Ovary (tissue), 9 donors: ENCODE data around the gene ANKRD18A. TPM values are rescaled to one million over a fixed set of nuclear protein-coding genes. Genes with fewer than 3 reads are reported as not detected.
"Not testable (repeated sequence)": the region's sequence is repeated elsewhere in the genome, so short reads cannot be mapped to it uniquely, and the experiment has no call there.

Source experiments
- DNase-seq, 5 donors: peaks; one replicate each; pipeline ENCODE4 v3.0.0-alpha.2; 2019 to 2020
- H3K27ac ChIP-seq, 2 donors: fragments of 200-600 bp; one replicate each; pipeline versions ENCODE4 v1.5.1 to v1.8.0; 2019 to 2022
- H3K27me3 ChIP-seq: fragments of 200-600 bp; one replicate; pipeline ENCODE4 v1.8.0; 2022
- H3K36me3 ChIP-seq: fragments of 200-600 bp; sonication (generic); one replicate; pipeline ENCODE4 v1.5.1; 2019
- H3K4me1 ChIP-seq: one replicate; pipeline ENCODE4 v1.8.1; 2013; ENCODE audit warnings: mild to moderate bottlenecking, moderate library complexity; ENCODE audit not compliant: insufficient read depth
- H3K4me3 ChIP-seq: fragments of 200-600 bp; sonication (generic); one replicate; pipeline ENCODE4 v1.5.1; 2017
- H3K9me3 ChIP-seq, 2 donors: fragments of 200-600 bp in 1 of 2; sonication (generic) in 1 of 2; one replicate each; pipeline versions ENCODE4 v1.5.1 to v1.8.1; 2013 to 2019; ENCODE audit warnings: mild to moderate bottlenecking in 1 of 2, moderate library complexity in 1 of 2
- EP300 ChIP-seq: sonication (generic); formaldehyde crosslinking; IDR thresholded peaks from one replicate; pipeline ENCODE4 v1.6.1; 2017; ENCODE audit warnings: antibody characterized with exemption
- POLR2A ChIP-seq: fragments of 450-650 bp; IDR thresholded peaks from one replicate; pipeline ENCODE4 v1.6.1; 2017; ENCODE audit warnings: antibody characterized with exemption, mild to moderate bottlenecking, moderate library complexity
- WGBS, 3 donors: extraction: QIAGEN DNeasy Blood & Tissue Kit in 1 of 3; methylation state at CpG; one replicate each; pipeline versions ENCODE4 v1.1.5 to v1.1.7; 2013 to 2017; 5-methylcytosine and 5-hydroxymethylcytosine counted together
- intact Hi-C, 4 donors: fragments of 100-400 bp; cut with DNase I; formaldehyde crosslinking; loops; one replicate each; pipeline versions ENCODE4 v1.11.0 to v1.15.1; 2022 to 2023
- polyA plus RNA-seq, 2 donors: library from polyadenylated mRNA; stranded (reverse); fragments of 200-250 nt in 1 of 2; fragments of 350-450 nt in 1 of 2; fragmentation: Illumina TruSeq in 1 of 2; extraction: RNeasy Lipid Tissue Mini Kit (QIAGEN cat#74804) in 1 of 2; gene quantifications; one replicate each; pipeline ENCODE4 v1.2.3, GENCODE V29; 2013 to 2014
- total RNA-seq, 7 donors: library from RNA; depleted of rRNA in 2 of 7; stranded (reverse); fragments of >200 nt in 2 of 7; fragmentation: NEBNext Ultra II Directional in 3 of 7; extraction: Animal tissue kit (Norgen Biotek cat#: 25700) in 3 of 7; gene quantifications; one replicate each; pipeline versions ENCODE4 v1.1.0 to v1.2.4, GENCODE V29; 2016 to 2023
- TF ChIP-seq, protein P1 (sequence below), 3 donors: fragments of 450-650 bp in 2 of 3; fragments of 200-600 bp in 1 of 3; IDR thresholded peaks; one replicate each; pipeline versions ENCODE4 v1.5.1 to v1.8.0; 2016 to 2022; ENCODE audit warnings: antibody characterized with exemption in 3 of 3, mild to moderate bottlenecking in 1 of 3
- donor health status: DM: no; HTN: no; CAD: no; lungs with moderate emphysema.
- donor health status: DM: no; HTN: no; CAD: no.
- donor health status: Bipolar disorder and iron deficiency.
- donor health status: DM: yes; HTN: yes; CAD: no.
- donor health status: DM: no; HTN: no; CAD: no.
- donor health status: DM: yes; HTN: yes; CAD: no.

The ANKRD18A gene
- total and polyA plus RNA-seq, 9 donors, result 0.06 to 2.3 (median 0.37) TPM; not detected in 1

DNA sequence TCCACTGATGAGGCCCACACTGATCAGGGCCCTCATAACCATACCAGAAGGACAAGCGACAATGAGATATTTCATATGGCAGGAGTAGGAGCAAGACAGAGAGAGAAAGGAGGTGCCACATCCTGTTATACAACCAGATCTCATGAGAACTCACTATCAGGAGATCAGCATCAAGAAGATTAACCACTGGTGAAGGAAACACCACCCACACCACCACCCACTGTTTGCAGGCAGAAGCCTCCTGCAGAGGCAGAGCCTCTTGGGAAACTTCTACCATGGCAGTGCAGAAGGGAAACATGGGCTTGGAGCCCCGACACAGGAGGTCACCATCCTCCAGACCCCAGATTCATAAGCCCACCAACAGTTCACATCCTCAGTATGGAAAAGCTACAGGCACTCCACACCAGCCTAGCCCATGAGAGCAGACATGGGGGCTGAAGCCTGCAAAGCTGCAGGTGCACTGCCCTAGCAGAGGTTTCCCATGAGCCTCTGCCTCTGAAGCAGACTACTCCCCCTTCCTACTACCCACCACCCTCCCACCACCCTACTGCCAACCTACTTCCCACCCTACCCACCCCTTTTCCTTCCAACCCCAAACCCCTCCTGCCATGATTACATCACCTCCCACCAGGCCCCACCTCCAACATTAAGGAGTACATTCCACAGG is 73.8 kb downstream of the ANKRD18A start:
- 47 to 100% (median 100%) methylated on average over 1 to 2 of the region's 2 CpGs for WGBS, 3 donors
- H3K27me3 ChIP-seq, H3K4me1 ChIP-seq, intact Hi-C loops, H3K27ac ChIP-seq, DNase-seq, H3K36me3 ChIP-seq, H3K4me3 ChIP-seq, H3K9me3 ChIP-seq: not testable (repeated sequence)

DNA sequence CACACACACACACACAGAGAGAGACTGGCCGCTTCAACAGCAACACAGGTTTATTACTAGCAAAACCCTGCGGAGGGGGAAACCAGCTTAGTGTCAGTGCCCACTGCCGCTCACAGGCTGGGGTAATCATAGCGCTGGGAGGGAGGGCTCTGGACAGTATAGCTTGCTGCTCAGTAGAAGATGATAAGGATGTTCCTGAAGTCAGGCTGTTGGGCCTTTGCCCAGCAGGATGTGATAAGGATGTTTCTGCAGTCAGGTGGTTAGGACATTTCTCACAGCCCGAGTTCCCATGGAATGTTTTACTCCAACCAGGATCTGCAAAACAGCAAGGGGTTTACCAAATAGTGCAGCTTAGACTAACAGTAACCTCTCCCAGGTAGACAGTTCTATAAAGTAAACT is 79.9 kb downstream of the ANKRD18A start:
- H3K27me3 ChIP-seq, H3K9me3 ChIP-seq, H3K4me1 ChIP-seq, H3K36me3 ChIP-seq, intact Hi-C loops, H3K4me3 ChIP-seq, H3K27ac ChIP-seq: not testable (repeated sequence)
- DNase-seq, result peak in 3 of 5 donors; percentile 20 to 72 (median 25)
- whole genome bisulfite sequencing, 3 donors, result 0 to 14% (median 2%) methylated on average over 5 of the region's 5 CpGs

DNA sequence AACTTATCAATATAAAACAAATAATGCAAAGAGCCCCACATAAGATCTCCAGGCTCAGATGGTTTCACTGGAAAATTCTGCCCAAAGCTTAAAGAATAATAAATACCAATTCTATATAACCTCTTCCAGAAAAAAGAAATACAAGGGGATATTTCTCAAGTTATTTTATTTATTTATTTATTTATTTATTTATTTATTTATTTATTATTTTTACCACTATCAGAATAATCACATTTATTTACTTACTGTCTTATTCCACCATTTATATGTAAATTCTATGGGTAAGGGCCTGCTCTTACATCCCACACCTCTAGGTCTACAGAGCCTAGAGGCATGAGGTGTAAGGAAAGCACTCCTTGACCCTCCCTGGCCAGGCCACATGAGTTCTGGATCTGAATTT is 91.1 kb downstream of the ANKRD18A start:
- Histone ChIP-seq H3K4me3 (no peak overlapping the region), H3K36me3 (no peaks in the 10 kb centered on the region), H3K4me1 (no peaks in the 10 kb centered on the region), H3K9me3 (peaks cover 0 to 3% of the 10 kb centered on the region in 2 donors), H3K27ac (no peak overlapping the region), H3K27me3 (no peaks in the 10 kb centered on the region)
- intact Hi-C loops, result no loop called here
- no peak for DNase-seq
- TF ChIP-seq POLR2A (no peak), EP300 (no peak)
- TF ChIP-seq, protein P1, sequence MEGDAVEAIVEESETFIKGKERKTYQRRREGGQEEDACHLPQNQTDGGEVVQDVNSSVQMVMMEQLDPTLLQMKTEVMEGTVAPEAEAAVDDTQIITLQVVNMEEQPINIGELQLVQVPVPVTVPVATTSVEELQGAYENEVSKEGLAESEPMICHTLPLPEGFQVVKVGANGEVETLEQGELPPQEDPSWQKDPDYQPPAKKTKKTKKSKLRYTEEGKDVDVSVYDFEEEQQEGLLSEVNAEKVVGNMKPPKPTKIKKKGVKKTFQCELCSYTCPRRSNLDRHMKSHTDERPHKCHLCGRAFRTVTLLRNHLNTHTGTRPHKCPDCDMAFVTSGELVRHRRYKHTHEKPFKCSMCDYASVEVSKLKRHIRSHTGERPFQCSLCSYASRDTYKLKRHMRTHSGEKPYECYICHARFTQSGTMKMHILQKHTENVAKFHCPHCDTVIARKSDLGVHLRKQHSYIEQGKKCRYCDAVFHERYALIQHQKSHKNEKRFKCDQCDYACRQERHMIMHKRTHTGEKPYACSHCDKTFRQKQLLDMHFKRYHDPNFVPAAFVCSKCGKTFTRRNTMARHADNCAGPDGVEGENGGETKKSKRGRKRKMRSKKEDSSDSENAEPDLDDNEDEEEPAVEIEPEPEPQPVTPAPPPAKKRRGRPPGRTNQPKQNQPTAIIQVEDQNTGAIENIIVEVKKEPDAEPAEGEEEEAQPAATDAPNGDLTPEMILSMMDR (IDR thresholded peaks at IDR 0.05), result no peak

DNA sequence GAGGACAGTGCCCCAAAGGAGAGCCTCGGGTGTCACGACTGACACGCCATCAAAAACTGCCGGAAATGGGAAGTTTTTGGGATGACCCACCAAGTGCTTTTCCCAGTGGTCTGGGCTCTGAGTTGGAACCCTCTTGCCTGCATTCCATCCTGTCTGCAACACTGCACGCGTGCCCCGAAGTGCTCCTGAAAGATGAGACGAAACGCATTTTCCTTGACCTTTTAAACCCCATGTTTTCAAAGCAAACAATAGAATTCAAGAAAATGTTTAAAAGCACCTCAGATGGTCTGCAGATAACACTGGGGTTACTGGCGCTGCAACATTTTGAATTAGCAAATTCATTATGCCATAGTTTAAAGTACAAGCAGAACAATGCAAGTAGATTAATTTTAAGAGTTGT is 92.9 kb downstream of the ANKRD18A start:
- H3K27ac ChIP-seq, result no peak overlapping the region
- TF ChIP-seq, protein P1 (IDR thresholded peaks at IDR 0.05), result no peak
- TF ChIP-seq POLR2A, result no peak
- no peak for TF ChIP-seq EP300
- no peak overlapping the region for H3K4me3 ChIP-seq
- H3K27me3 ChIP-seq, result no peaks in the 10 kb centered on the region
- no peaks in the 10 kb centered on the region for H3K4me1 ChIP-seq
- no peak for DNase-seq
- H3K9me3 ChIP-seq, result peaks cover 0 to 3% of the 10 kb centered on the region in 2 donors
- WGBS, 3 donors, result 32 to 39% (median 35%) methylated on average over 10 of the region's 10 CpGs
- H3K36me3 ChIP-seq, result no peaks in the 10 kb centered on the region
- intact Hi-C loops, result no loop called here

DNA sequence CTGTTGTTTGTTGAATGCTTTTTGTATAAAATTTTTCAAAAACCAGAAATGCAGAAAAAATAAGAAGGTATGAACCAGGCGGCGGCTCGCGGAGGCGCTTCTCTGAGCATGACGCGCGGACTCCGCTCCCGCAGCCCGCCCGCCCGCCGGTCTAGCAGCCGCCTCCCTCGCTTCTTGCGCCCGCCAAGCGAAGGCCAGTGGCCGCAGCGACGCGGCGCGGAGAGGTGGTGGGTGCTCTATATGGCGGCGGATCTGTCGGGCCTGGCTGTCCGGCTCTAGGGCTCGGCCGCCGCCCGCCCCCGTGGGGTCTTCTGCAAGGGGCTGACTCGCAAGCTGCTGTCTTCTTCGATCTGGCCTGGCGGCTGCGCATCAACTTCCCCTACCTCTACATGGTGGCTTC is 93.8 kb downstream of the ANKRD18A start:
- no peak for DNase-seq
- H3K9me3 ChIP-seq, result peaks cover 0 to 3% of the 10 kb centered on the region in 2 donors
- no peak overlapping the region for H3K4me3 ChIP-seq
- TF ChIP-seq POLR2A, result no peak
- TF ChIP-seq EP300, result no peak
- TF ChIP-seq, protein P1 (IDR thresholded peaks at IDR 0.05), result no peak
- H3K36me3 ChIP-seq, result no peaks in the 10 kb centered on the region
- H3K27ac ChIP-seq, result no peak overlapping the region
- intact Hi-C loops, result no loop called here
- WGBS, 3 donors, result 32 to 71% (median 51%) methylated on average over 38 of the region's 38 CpGs
- H3K27me3 ChIP-seq, result no peaks in the 10 kb centered on the region
- H3K4me1 ChIP-seq, result no peaks in the 10 kb centered on the region
